H1 (cell line): ENCODE measurements around the gene PHTF1. TPM values are rescaled to one million over a fixed set of nuclear protein-coding genes. Genes with fewer than 3 reads are reported as not detected.

Experiments
- CTCF ChIA-PET: fragments of 300-600 bp; sonication (Branson Sonifier 250); formaldehyde crosslinking; loops from one replicate; lab custom pipeline; 2021; ENCODE audit not compliant: partially characterized antibody; lab: Charles Lee
- POLR2A ChIA-PET: fragments of 300-600 bp; sonication (Branson Sonifier 250); formaldehyde crosslinking; loops from one replicate; lab custom pipeline; 2021; ENCODE audit warnings: inconsistent platforms; ENCODE audit not compliant: partially characterized antibody; lab: Charles Lee
- DNase-seq, 2 experiments: peaks; one replicate each; pipeline versions ENCODE4 v3.0.0 to v3.0.0-alpha.2; 2010 to 2022; ENCODE audit warnings: low spot score in 2 of 2, low read depth in 1 of 2, mixed read lengths in 1 of 2
- FAIRE-seq: peaks from 2 replicates; lab custom pipeline; 2011; peaks lifted over from hg19 to GRCh38; lab: Jason Lieb, UNC
- H2AFZ ChIP-seq: 2 replicates; pipeline ENCODE4 v1.8.1; 2012; ENCODE audit warnings: low read length, inconsistent platforms
- H2AK5ac ChIP-seq: 2 replicates; pipeline ENCODE4 v1.6.1; 2013; ENCODE audit warnings: low read depth, low read length
- H2BK120ac ChIP-seq: replicated peaks from 2 replicates; pipeline ENCODE3; 2013; ENCODE audit warnings: low read depth, low read length, inconsistent platforms
- H2BK12ac ChIP-seq: 2 replicates; pipeline ENCODE4 v1.6.1; 2013; ENCODE audit warnings: low read depth, low read length
- H2BK15ac ChIP-seq: 2 replicates; pipeline ENCODE4 v1.6.1; 2013; ENCODE audit warnings: low read length
- H2BK20ac ChIP-seq: 2 replicates; pipeline ENCODE4 v1.6.1; 2013; ENCODE audit warnings: low read length
- H2BK5ac ChIP-seq: 2 replicates; pipeline ENCODE4 v1.6.1; 2013; ENCODE audit warnings: low read depth, low read length
- H3K14ac ChIP-seq: 2 replicates; pipeline ENCODE4 v1.6.1; 2013; ENCODE audit warnings: inconsistent platforms; ENCODE audit not compliant: insufficient read length
- H3K18ac ChIP-seq: 2 replicates; pipeline ENCODE4 v1.6.1; 2013; ENCODE audit warnings: low read length; ENCODE audit errors: extremely low read depth
- H3K23ac ChIP-seq: 2 replicates; pipeline ENCODE4 v1.6.1; 2013; ENCODE audit warnings: inconsistent platforms; ENCODE audit not compliant: insufficient read length
- H3K23me2 ChIP-seq: 2 replicates; pipeline ENCODE4 v1.6.1; 2013; ENCODE audit warnings: low read depth, low read length
- H3K27ac ChIP-seq: 2 replicates; pipeline ENCODE4 v1.6.1; 2011; ENCODE audit warnings: low read depth, low read length, inconsistent platforms
- H3K27me3 ChIP-seq, 4 experiments: replicated peaks in 1 of 4; 1 replicate in 1 of 4; 2 replicates in 3 of 4; pipeline versions ENCODE4 v1.6.1 to v1.8.1; 2011 to 2013; ENCODE audit warnings: low read length in 3 of 4, mild to moderate bottlenecking in 3 of 4, inconsistent platforms in 2 of 4, mixed read lengths in 2 of 4, moderate library complexity in 1 of 4; ENCODE audit not compliant: control insufficient read depth in 3 of 4, insufficient read depth in 3 of 4; ENCODE audit errors: extremely low read depth in 1 of 4
- H3K36me3 ChIP-seq, 4 experiments: 2 replicates each; pipeline versions ENCODE4 v1.6.1 to v1.8.1; 2011 to 2013; ENCODE audit warnings: mild to moderate bottlenecking in 4 of 4, low read length in 3 of 4, moderate library complexity in 2 of 4, control low read depth in 1 of 4, inconsistent platforms in 1 of 4; ENCODE audit not compliant: insufficient read depth in 4 of 4, control insufficient read depth in 2 of 4
- H3K4ac ChIP-seq: replicated peaks from 2 replicates; pipeline ENCODE3; 2013; ENCODE audit warnings: low read length, low read depth, mixed read lengths, inconsistent platforms; ENCODE audit not compliant: insufficient read length
- H3K4me1 ChIP-seq, 4 experiments: replicated peaks in 1 of 4; 1 replicate in 1 of 4; 2 replicates in 3 of 4; pipeline versions ENCODE4 v1.6.1 to v1.8.1; 2011 to 2013; ENCODE audit warnings: low read length in 3 of 4, inconsistent platforms in 2 of 4, mixed read lengths in 1 of 4; ENCODE audit not compliant: insufficient read depth in 4 of 4, control insufficient read depth in 3 of 4
- H3K4me2 ChIP-seq, 2 experiments: 2 replicates each; pipeline versions ENCODE4 v1.6.1 to v1.8.1; 2011 to 2013; ENCODE audit warnings: low read depth in 2 of 2, low read length in 2 of 2, control low read depth in 1 of 2, inconsistent platforms in 1 of 2, mild to moderate bottlenecking in 1 of 2; ENCODE audit not compliant: insufficient read depth in 1 of 2
- H3K4me3 ChIP-seq, 4 experiments: fragments of 200-600, 300-600 bp in 1 of 4; sonication (generic), shearing (Covaris generic), sonication (Bioruptor Twin) in 1 of 4; 2 replicates each; pipeline versions ENCODE4 v1.5.1 to v1.8.1; 2011 to 2016; ENCODE audit warnings: low read length in 4 of 4, low read depth in 3 of 4, control low read depth in 2 of 4, inconsistent platforms in 2 of 4, mild to moderate bottlenecking in 2 of 4, mixed read lengths in 1 of 4, moderate library complexity in 1 of 4; ENCODE audit not compliant: insufficient read depth in 2 of 4; ENCODE audit errors: extremely low read depth in 1 of 4
- H3K56ac ChIP-seq: replicated peaks from 2 replicates; pipeline ENCODE3; 2013; ENCODE audit warnings: low read depth, mild to moderate bottlenecking, mixed read lengths, low read length, inconsistent platforms; ENCODE audit not compliant: insufficient read length
- H3K79me1 ChIP-seq: 2 replicates; pipeline ENCODE4 v1.6.1; 2013; ENCODE audit warnings: low read depth, low read length, control low read depth
- H3K79me2 ChIP-seq, 2 experiments: 2 replicates each; pipeline versions ENCODE4 v1.6.1 to v1.8.1; 2012 to 2013; ENCODE audit warnings: low read length in 2 of 2, mild to moderate bottlenecking in 2 of 2, inconsistent platforms in 1 of 2; ENCODE audit not compliant: insufficient read depth in 2 of 2, control insufficient read depth in 1 of 2
- H3K9ac ChIP-seq, 4 experiments: replicated peaks in 1 of 4; 1 replicate in 1 of 4; 2 replicates in 3 of 4; pipeline versions ENCODE4 v1.6.1 to v1.8.1; 2011 to 2013; ENCODE audit warnings: low read depth in 3 of 4, low read length in 3 of 4, control low read depth in 2 of 4, mild to moderate bottlenecking in 2 of 4, moderate library complexity in 2 of 4, inconsistent platforms in 1 of 4; ENCODE audit errors: extremely low read depth in 1 of 4
- H3K9me3 ChIP-seq, 2 experiments: 2 replicates each; pipeline versions ENCODE4 v1.6.1 to v1.8.1; 2012 to 2013; ENCODE audit warnings: mild to moderate bottlenecking in 2 of 2, moderate library complexity in 2 of 2, control low read depth in 1 of 2, inconsistent platforms in 1 of 2, low read depth in 1 of 2, low read length in 1 of 2, mixed read lengths in 1 of 2; ENCODE audit not compliant: insufficient read depth in 2 of 2
- H4K20me1 ChIP-seq, 2 experiments: replicated peaks in 1 of 2; 2 replicates each; pipeline versions ENCODE3 to v1.8.1; 2011 to 2013; ENCODE audit warnings: inconsistent platforms in 2 of 2, low read length in 2 of 2, mild to moderate bottlenecking in 1 of 2; ENCODE audit not compliant: insufficient read depth in 2 of 2, control insufficient read depth in 1 of 2
- H4K5ac ChIP-seq: 2 replicates; pipeline ENCODE4 v1.6.1; 2013; ENCODE audit warnings: low read length, low read depth, mixed read lengths, inconsistent platforms; ENCODE audit not compliant: insufficient read length
- H4K8ac ChIP-seq: 2 replicates; pipeline ENCODE4 v1.8.0; 2013; ENCODE audit warnings: mild to moderate bottlenecking, moderate library complexity, low read length, inconsistent platforms; ENCODE audit not compliant: insufficient read depth; ENCODE audit errors: extremely low read depth
- H4K91ac ChIP-seq: replicated peaks from 2 replicates; pipeline ENCODE3; 2013; ENCODE audit warnings: low read length, mixed read lengths, inconsistent platforms; ENCODE audit not compliant: insufficient read length
- CREB1 ChIP-seq: IDR thresholded peaks from 2 replicates; pipeline ENCODE4 v1.6.1; 2012; ENCODE audit warnings: inconsistent platforms
- WGBS, 2 experiments: shearing (Covaris generic) in 1 of 2; methylation state at CpG; one replicate each; pipeline versions ENCODE4 v1.1.6 to v1.1.7; 2013 to 2015; ENCODE audit warnings: low lambda C conversion rate in 2 of 2, mixed read lengths in 2 of 2, inconsistent platforms in 1 of 2, low coverage in 1 of 2, missing lambda C conversion rate in 1 of 2; ENCODE audit not compliant: insufficient replicate concordance in 2 of 2, insufficient coverage in 1 of 2, insufficient read length in 1 of 2; ENCODE audit errors: extremely low coverage in 1 of 2, missing lambda C conversion rate in 1 of 2; 5-methylcytosine and 5-hydroxymethylcytosine counted together
- polyA plus RNA-seq, 7 experiments: library from polyadenylated mRNA; depleted of rRNA in 3 of 7; stranded (reverse) in 5 of 7; unstranded in 2 of 7; fragments of >200 nt in 5 of 7; fragments of 200-250 nt in 2 of 7; gene quantifications; 1 replicate in 5 of 7; 2 replicates in 1 of 7; 4 replicates in 1 of 7; pipeline versions ENCODE4 v1.2.1 to v1.2.3, GENCODE V29; 2011 to 2013; ENCODE audit warnings: missing spikeins in 2 of 7, mixed read lengths in 2 of 7
- total RNA-seq: library from RNA; stranded (reverse); fragmentation: NEBNext Ultra II Directional; extraction: Animal tissue kit (Norgen Biotek cat#: 25700); gene quantifications from 2 replicates; pipeline ENCODE4 v1.2.1, GENCODE V29; 2021
- TF ChIP-seq, protein P1 (sequence below): IDR thresholded peaks from 2 replicates; pipeline ENCODE4 v1.6.1; 2012; ENCODE audit warnings: inconsistent platforms

PHTF1 gene
- total and polyA plus RNA-seq, 2 of the 8 experiments (the other 6 are each of a cell fraction or from before 2014, with no cell fraction given): 9.1 to 26.9 TPM

DNA sequence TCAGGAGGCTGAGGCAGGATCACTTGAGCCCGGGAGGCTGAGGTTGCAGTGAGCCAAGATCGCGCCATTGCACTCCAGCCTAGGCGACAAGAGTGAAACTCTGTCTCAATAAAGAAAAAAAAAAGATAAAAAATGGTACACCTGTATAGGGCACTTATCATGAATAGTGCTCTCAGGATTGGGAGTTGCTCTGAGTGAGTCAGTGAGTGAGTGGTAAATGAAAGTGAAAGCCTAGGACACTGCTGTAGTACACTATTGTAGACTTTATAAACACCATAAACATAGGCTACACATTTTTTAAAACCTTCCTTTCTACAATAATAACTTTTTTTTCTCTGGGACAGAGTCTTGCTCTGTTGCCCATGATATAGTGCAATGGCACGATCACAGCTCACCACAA is 16.8 kb downstream of the PHTF1 start:
- H3K27ac ChIP-seq: no peak overlapping the region
- FAIRE-seq: no peak
- POLR2A ChIA-PET: interaction anchor here (1.2 kb wide), 1 partner anchor 70 kb away, joined by 3 read pairs; the partner anchor contains the start of gene RSBN1
- no peak overlapping the region for H2BK120ac ChIP-seq
- no peaks in the 10 kb centered on the region for H3K79me1 ChIP-seq
- H3K9ac ChIP-seq: no peak overlapping the region
- no peaks in the 10 kb centered on the region for H3K4me1 ChIP-seq
- no peaks in the 10 kb centered on the region for H3K23me2 ChIP-seq
- 0 out of 4 replicates have a peak, but pooled peaks cover 0 to 3% of the 10 kb centered on the region in 2 experiments for H3K79me2 ChIP-seq
- no peak overlapping the region for H4K8ac ChIP-seq
- no peak overlapping the region for H3K4ac ChIP-seq
- H4K5ac ChIP-seq: no peak overlapping the region
- no peak overlapping the region for H2AFZ ChIP-seq
- peaks cover 0 to 7% of the 10 kb centered on the region in 2 experiments; a peak in 2 of 4 replicates for H3K9me3 ChIP-seq
- WGBS, 2 experiments: 96% methylated on average over 5 of the region's 5 CpGs; no CpG with 5 or more reads in 1 of the 2 experiments
- no peak overlapping the region for H3K56ac ChIP-seq
- H2BK5ac ChIP-seq: no peak overlapping the region
- TF ChIP-seq, protein P1, sequence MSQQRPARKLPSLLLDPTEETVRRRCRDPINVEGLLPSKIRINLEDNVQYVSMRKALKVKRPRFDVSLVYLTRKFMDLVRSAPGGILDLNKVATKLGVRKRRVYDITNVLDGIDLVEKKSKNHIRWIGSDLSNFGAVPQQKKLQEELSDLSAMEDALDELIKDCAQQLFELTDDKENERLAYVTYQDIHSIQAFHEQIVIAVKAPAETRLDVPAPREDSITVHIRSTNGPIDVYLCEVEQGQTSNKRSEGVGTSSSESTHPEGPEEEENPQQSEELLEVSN: no peak
- no peak for TF ChIP-seq CREB1
- TF ChIP-seq, all 59 proteins: peak for 0
- no peak for DNase-seq
- Histone ChIP-seq H2BK12ac (no peak overlapping the region), H3K36me3 (peaks cover 0 to 20% (median 3%) of the 10 kb centered on the region in 4 experiments; a peak in 5 of 8 replicates), H4K20me1 (no peaks in the 10 kb centered on the region), H3K18ac (no peak overlapping the region), H3K4me3 (no peak overlapping the region), H2AK5ac (no peak overlapping the region), H3K14ac (no peak overlapping the region), H3K23ac (no peak overlapping the region), H3K4me2 (no peak overlapping the region), H4K91ac (no peak overlapping the region), H3K27me3 (no peaks in the 10 kb centered on the region), H2BK20ac (no peak overlapping the region), H2BK15ac (no peak overlapping the region)
- CTCF ChIA-PET: no interaction called here
